OCI-M2 (cell line): ENCODE measurements around the gene HSPA1B.
"Not testable (repeated sequence)": the region's sequence is repeated elsewhere in the genome, so short reads cannot be mapped to it uniquely, and the experiment has no call there.

Experiments used
- DNase-seq: peaks from one replicate; lab custom pipeline; 2025; ENCODE audit not compliant: unreplicated experiment; lab: John Stamatoyannopoulos, UW

Gene HSPA1B

DNA sequence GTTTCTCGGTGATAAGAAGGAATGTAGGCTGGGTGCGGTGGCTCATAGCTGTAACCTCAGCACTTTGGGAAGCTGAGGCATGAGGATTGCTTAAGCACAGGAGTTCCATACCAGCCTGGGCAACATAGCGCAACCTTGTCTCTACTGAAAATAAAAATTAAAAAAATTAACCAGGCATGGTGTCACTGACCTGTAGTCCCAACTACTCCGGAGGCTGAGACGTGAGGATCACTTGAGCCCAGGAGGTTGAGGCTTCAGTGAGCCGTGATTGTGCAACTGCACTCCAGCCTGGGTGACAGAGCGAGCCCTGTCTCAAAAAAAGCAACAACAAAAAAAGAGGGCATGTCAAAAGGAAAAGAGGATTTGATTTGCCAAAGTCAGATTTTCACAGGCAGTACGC, 31.2 kb downstream of the HSPA1B start:
- no peak for DNase-seq

- DNase-seq = no peak
Measured at GRCh38 chr6:31859923-31860322, 32.4 kb downstream of the HSPA1B start.

GRCh38 chr6:31860349-31860748, 32.8 kb downstream of the HSPA1B start:
- no peak for DNase-seq

DNA sequence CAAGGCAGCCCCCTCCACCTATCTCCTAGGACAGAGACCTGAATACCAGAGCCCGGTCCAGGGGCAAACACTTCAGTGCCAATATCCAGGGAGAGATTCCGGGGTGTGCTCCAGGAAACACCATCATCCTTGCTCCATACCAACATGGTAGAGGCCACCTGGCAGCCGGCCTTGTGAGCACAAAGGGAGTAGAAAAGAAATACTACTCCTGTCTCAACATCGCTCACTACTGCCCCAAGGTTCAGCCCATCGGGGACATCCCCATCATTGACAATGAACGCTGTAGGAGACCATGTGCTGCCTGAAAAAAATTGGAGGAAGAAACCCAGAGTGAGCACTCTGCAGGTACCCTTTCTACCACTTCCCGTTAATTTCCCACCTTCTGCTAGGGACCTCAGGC, 33.6 kb downstream of the HSPA1B start:
- no peak for DNase-seq

DNA sequence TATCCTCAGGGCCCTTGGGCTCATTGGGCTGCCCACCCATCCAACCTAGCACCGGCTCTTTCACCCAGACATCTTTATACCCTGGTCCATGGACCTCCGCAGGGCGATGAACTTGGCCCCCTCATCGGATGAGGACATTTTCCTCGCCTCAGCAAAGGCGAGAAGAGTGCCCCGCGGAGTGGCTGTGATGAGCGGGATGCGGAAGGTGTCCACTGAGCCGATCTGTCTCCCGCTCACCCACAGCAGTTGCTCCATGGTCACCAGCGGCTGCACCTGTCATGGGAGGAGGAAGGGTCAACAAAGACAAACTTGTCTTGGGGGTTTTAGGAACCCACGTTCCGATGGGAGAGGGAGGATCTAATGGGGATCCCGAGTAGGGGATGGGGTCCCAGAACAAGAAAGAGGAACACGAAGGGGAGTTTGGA, 34.4 kb downstream of the HSPA1B start:
- DNase-seq = no peak

GRCh38 chr6:31862344-31863235, 35.1 kb downstream of the HSPA1B start, which contains the start of gene NEU1:
NEU1 (minus strand) TSS chr6:31862821; CDS start chr6:31862776, 45 bp downstream.
- DNase-seq = peak; percentile 96

- DNase-seq = not testable (repeated sequence)
Measured at GRCh38 chr6:31864123-31864562, 36.6 kb downstream of the HSPA1B start.

GRCh38 chr6:31864818-31865204, 37.3 kb downstream of the HSPA1B start:
- DNase-seq = no peak

- no peak for DNase-seq
Measured at GRCh38 chr6:31865205-31866118, 37.9 kb downstream of the HSPA1B start.

DNA sequence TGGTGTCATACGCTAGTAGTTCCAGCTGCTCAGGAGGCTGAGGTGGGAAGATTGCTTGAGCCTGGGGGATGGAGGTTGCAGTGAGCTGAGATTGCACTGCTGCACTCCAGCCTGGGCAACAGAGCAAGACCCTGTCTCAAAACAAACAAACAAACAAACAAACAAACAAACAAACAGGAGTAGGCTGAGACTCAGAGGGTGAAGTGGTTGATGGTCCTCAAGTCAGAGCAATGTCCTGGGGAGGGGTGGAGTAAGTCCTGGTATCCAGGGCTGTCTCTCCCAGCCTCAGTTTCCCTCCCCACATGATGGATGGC, 41.1 kb downstream of the HSPA1B start:
- DNase-seq = not testable (repeated sequence)

- DNase-seq = no peak
Measured at GRCh38 chr6:31869343-31869742, 41.8 kb downstream of the HSPA1B start.

DNA sequence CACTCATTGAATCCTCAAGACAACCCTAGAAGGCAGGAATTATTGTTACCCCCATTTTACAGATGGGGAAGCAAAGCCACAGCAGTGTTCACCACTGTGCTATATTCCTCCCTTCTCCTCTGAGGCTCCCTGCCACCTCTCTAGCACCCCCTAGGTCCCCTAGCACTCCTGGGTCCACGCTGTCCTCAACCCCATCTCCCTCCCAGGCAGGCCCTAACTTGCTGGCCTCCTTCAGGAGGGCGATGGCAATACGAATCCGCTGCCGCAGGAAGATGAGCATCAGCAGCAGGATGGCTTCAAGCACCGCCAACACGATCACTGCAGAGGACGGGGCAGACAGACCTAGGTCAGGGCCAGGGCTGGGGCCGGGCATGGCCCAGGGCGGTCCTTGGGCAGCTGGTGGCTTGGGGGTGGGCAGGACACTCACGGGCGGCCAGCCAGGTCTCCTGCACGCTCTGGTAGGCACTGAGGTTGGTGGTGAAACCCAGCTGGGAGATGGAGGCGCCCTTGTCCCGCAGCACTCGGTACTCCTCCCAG, 42.9 kb downstream of the HSPA1B start:
- DNase-seq = no peak

DNA sequence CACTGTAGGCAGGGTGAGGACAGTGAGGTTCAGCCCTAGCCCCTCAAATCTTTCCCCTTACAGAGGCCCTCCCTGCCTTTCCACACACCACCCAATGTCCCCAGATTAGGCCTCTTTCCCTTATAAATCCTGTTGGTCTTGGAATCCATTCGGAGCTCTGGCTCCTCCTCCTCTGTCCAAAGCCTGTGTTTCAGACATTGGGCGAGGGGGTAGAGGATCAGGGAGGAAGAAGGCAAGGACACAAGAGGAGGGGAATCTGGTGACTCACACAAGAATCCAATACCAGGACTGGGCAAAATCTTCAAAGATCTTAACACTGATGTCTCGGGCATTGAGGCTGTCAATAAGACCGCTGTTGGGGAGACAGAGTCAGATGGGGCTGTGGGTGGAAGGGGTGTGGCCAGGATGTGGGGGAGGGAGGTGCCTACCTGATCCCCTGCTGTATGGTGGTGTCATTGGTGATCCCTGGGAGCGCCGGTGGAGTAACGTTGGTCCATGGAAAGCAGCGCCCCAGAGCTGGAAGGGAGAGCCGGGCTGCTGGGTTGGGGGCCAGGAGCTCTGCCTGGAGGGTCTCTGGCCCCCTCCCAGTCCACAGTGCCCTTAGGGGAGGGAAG, 43.6 kb downstream of the HSPA1B start:
- DNase-seq = no peak

DNA sequence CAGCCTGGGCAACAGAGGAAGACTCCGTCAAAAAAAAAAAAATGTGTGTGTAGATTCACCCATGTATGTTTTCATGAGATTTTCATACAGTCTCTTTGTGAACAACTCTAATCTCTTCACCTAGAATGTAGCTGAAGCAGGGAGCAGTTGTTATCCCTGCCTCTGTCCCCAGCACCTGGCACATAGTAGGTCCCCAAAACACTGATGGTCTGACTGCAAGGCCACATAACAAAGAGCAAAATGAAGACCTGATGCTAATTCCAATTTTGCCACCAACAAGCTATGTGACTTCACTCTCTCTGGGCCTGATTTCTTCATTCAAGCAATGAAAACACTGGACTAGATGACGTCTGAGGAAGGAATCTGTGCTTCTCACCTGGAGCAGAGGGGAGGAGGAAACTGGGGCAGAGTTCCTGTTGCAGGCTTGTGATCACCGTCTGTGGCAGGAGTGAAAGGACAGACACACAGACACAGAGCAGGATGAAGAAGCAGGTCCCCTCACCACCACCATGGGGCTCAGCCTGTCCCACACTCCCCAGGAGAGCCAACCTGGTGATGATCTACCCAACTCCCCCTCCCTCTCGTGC, 46.6 kb downstream of the HSPA1B start:
- DNase-seq = no peak

- no peak for DNase-seq
Measured at GRCh38 chr6:31874836-31875572, 47.5 kb downstream of the HSPA1B start.

DNA sequence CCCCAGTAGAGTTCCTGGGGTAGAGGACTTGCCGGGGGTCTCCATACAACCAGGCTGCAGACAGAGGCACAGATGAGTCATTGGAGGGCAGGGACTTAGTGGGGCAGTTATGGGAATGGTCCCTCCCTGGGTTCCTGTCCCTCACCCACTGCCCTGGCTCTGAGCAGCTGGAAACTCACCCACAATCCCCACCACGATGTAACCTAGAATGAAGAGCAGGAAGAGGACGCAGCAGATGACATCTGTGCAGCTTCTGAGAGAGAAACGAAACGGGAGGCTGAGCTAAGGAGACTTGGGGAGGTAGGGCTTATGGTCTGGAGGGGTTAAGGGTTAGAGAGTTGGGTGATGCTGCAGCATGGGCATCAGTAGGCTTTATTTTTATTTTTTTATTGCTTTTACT, 48.3 kb downstream of the HSPA1B start:
- DNase-seq = no peak

- DNase-seq = no peak
Measured at GRCh38 chr6:31876357-31876756, 48.8 kb downstream of the HSPA1B start.

GRCh38 chr6:31877125-31877650, 49.6 kb downstream of the HSPA1B start:
- DNase-seq = no peak

DNA sequence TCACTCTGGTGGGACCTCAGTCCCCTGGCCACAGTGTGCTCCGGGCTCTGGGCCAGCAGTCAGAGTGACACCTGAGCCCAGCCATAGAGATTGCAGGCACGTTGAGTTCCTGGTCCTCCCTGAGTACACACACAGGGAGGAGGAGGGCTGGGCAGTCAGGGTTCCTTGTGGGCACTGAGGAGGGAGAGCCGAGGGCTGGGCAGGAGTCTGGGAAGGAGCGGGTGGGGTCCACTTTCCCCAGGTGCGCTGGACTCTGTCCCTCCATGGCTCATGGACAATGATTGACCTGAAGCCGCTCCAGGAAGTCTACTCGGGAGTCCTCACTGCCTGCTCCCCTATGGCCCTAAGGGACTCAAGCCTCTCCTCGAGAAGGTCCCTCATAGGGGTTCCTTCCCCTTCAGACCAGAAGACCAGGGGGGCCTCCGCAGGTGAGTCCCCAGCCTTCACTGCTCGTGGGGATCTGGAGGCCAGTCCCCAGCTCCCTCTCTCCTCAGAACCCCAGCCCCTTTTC, 50.2 kb downstream of the HSPA1B start:
- DNase-seq = no peak

GRCh38 chr6:31878222-31878621, 50.7 kb downstream of the HSPA1B start:
- no peak for DNase-seq
